Liver (tissue), 9 donors: ENCODE data around the gene SLC16A10. TPM values are rescaled to one million over a fixed set of nuclear protein-coding genes. Genes with fewer than 3 reads are reported as not detected.

Experiments
- DNase-seq: peaks from one replicate; pipeline ENCODE4 v3.0.0-alpha.2; 2017; ENCODE audit warnings: low spot score
- H3K27ac ChIP-seq, 2 donors: one replicate each; pipeline ENCODE4 v1.7.0; 2013; ENCODE audit warnings: inconsistent platforms in 2 of 2, low read length in 2 of 2, control low read depth in 1 of 2, low read depth in 1 of 2, mild to moderate bottlenecking in 1 of 2
- H3K27me3 ChIP-seq, 4 donors: one replicate each; pipeline versions ENCODE4 v1.6.1 to v1.7.0; 2013; ENCODE audit warnings: low read length in 3 of 4, inconsistent platforms in 1 of 4, mild to moderate bottlenecking in 1 of 4, moderate library complexity in 1 of 4; ENCODE audit not compliant: control insufficient read depth in 4 of 4, insufficient read depth in 4 of 4
- H3K36me3 ChIP-seq, 4 donors: one replicate each; pipeline versions ENCODE4 v1.6.1 to v1.7.0; 2013; ENCODE audit warnings: low read length in 3 of 4, mild to moderate bottlenecking in 3 of 4, low read depth in 1 of 4, moderate library complexity in 1 of 4; ENCODE audit not compliant: control insufficient read depth in 4 of 4, insufficient read depth in 3 of 4
- H3K4me1 ChIP-seq, 4 donors: one replicate each; pipeline versions ENCODE4 v1.6.1 to v1.7.0; 2013; ENCODE audit warnings: low read length in 3 of 4, mild to moderate bottlenecking in 3 of 4, moderate library complexity in 1 of 4; ENCODE audit not compliant: control insufficient read depth in 4 of 4, insufficient read depth in 4 of 4
- H3K4me3 ChIP-seq, 3 donors: one replicate each; pipeline versions ENCODE4 v1.6.1 to v1.7.0; 2013; ENCODE audit warnings: low read length in 3 of 3, control low read depth in 1 of 3, low read depth in 1 of 3, mild to moderate bottlenecking in 1 of 3
- H3K9ac ChIP-seq, 2 donors: one replicate each; pipeline ENCODE4 v1.7.0; 2013; ENCODE audit warnings: low read length in 2 of 2, mild to moderate bottlenecking in 2 of 2, moderate library complexity in 2 of 2, control low read depth in 1 of 2, low read depth in 1 of 2
- H3K9me3 ChIP-seq, 4 donors: one replicate each; pipeline versions ENCODE4 v1.6.1 to v1.7.0; 2013; ENCODE audit warnings: low read length in 3 of 4; ENCODE audit not compliant: control insufficient read depth in 4 of 4
- ATF3 ChIP-seq: IDR thresholded peaks from 2 replicates; pipeline ENCODE4 v1.6.1; 2016; ENCODE audit warnings: antibody characterized with exemption
- CTCF ChIP-seq: fragments of 150-350 bp; IDR thresholded peaks from 2 replicates; pipeline ENCODE4 v1.5.1; 2017; ENCODE audit warnings: improper control_type of control experiment, low read depth, low read length; ENCODE audit not compliant: missing input control
- EGR1 ChIP-seq, 2 donors: IDR thresholded peaks; 2 replicates each; pipeline ENCODE4 v1.6.1; 2016 to 2018; ENCODE audit warnings: antibody characterized with exemption in 2 of 2, low read depth in 2 of 2
- FOXA1 ChIP-seq: IDR thresholded peaks from 2 replicates; pipeline ENCODE4 v1.6.1; 2016; ENCODE audit warnings: antibody characterized with exemption
- FOXA2 ChIP-seq: IDR thresholded peaks from 2 replicates; pipeline ENCODE4 v1.6.1; 2016; ENCODE audit warnings: antibody characterized with exemption
- GABPA ChIP-seq, 2 donors: IDR thresholded peaks in 1 of 2; conservative IDR thresholded peaks in 1 of 2; 2 replicates each; pipeline ENCODE4 v1.6.1; 2016; ENCODE audit warnings: antibody characterized with exemption in 2 of 2, mild to moderate bottlenecking in 1 of 2, moderate library complexity in 1 of 2
- HNF4A ChIP-seq, 2 donors: conservative IDR thresholded peaks; 2 replicates each; pipeline ENCODE4 v1.6.1; 2016; ENCODE audit warnings: antibody characterized with exemption in 2 of 2, mild to moderate bottlenecking in 2 of 2
- HNF4G ChIP-seq: IDR thresholded peaks from 2 replicates; pipeline ENCODE4 v1.6.1; 2016; ENCODE audit warnings: antibody characterized with exemption
- JUND ChIP-seq, 2 donors: IDR thresholded peaks; 2 replicates each; pipeline ENCODE4 v1.6.1; 2016; ENCODE audit warnings: antibody characterized with exemption in 2 of 2
- MAX ChIP-seq: IDR thresholded peaks from 2 replicates; pipeline ENCODE4 v1.6.1; 2016; ENCODE audit warnings: antibody characterized with exemption
- NR2F2 ChIP-seq: IDR thresholded peaks from 2 replicates; pipeline ENCODE4 v1.6.1; 2016; ENCODE audit warnings: antibody characterized with exemption
- RAD21 ChIP-seq, 2 donors: IDR thresholded peaks; 2 replicates each; pipeline ENCODE4 v1.6.1; 2016; ENCODE audit warnings: antibody characterized with exemption in 2 of 2, mild to moderate bottlenecking in 2 of 2
- REST ChIP-seq: IDR thresholded peaks from 2 replicates; pipeline ENCODE4 v1.6.1; 2016; ENCODE audit warnings: antibody characterized with exemption, mild to moderate bottlenecking
- RXRA ChIP-seq, 2 donors: IDR thresholded peaks; 2 replicates each; pipeline ENCODE4 v1.6.1; 2017 to 2018; ENCODE audit warnings: antibody characterized with exemption in 2 of 2, mild to moderate bottlenecking in 1 of 2
- SP1 ChIP-seq: IDR thresholded peaks from 2 replicates; pipeline ENCODE4 v1.6.1; 2018; ENCODE audit warnings: antibody characterized with exemption, mild to moderate bottlenecking
- TAF1 ChIP-seq: conservative IDR thresholded peaks from 2 replicates; pipeline ENCODE4 v1.6.1; 2016; ENCODE audit warnings: antibody characterized with exemption, mild to moderate bottlenecking
- YY1 ChIP-seq: IDR thresholded peaks from 2 replicates; pipeline ENCODE4 v1.6.1; 2016; ENCODE audit warnings: antibody characterized with exemption, mild to moderate bottlenecking
- ZBTB33 ChIP-seq: IDR thresholded peaks from 2 replicates; pipeline ENCODE4 v1.6.1; 2016; ENCODE audit warnings: antibody characterized with exemption
- WGBS: extraction: QIAGEN DNeasy Blood & Tissue Kit; methylation state at CpG from one replicate; pipeline ENCODE4 v1.1.7; 2013; 5-methylcytosine and 5-hydroxymethylcytosine counted together
- polyA plus RNA-seq, 2 donors: library from polyadenylated mRNA; stranded (reverse) in 1 of 2; unstranded in 1 of 2; fragments of 200-250 nt in 1 of 2; fragments of >200 nt in 1 of 2; fragmentation: Nextera tagmentation in 1 of 2; extraction: Ambion mirVana in 1 of 2; gene quantifications; one replicate each; pipeline versions ENCODE4 v1.2.1 to v1.2.3, GENCODE V29; 2013 to 2015
- total RNA-seq, 2 donors: library from RNA; depleted of rRNA; stranded (reverse); fragments of >200 nt; gene quantifications; one replicate each; pipeline ENCODE4 v1.2.3, GENCODE V29; 2014
- donor health status: healthy.
- donor health status: healthy.
- donor health status: healthy.
- donor health status: healthy.
- donor health status: healthy.

The SLC16A10 gene
- total and polyA plus RNA-seq, 4 donors, result 1.8 to 16.7 (median 8.4) TPM

GRCh38 chr6:111195656-111196055 is 108.4 kb downstream of the SLC16A10 start:
- TF ChIP-seq REST (no peak), EGR1 (IDR thresholded peaks at IDR 0.05; ENCODE audit: low read depth in 2 of 2) (no peak), ZBTB33 (no peak), RXRA (IDR thresholded peaks at IDR 0.05) (no peak), ATF3 (no peak), NR2F2 (no peak), YY1 (no peak), TAF1 (no peak), FOXA2 (no peak), GABPA (IDR thresholded peaks at IDR 0.05 in 1 of 2, conservative IDR thresholded peaks at IDR 0.05 in 1 of 2) (no peak), MAX (no peak), HNF4G (no peak), SP1 (no peak), HNF4A (conservative IDR thresholded peaks at IDR 0.05) (no peak), RAD21 (IDR thresholded peaks at IDR 0.05) (no peak)
- no peak for DNase-seq
- H3K27me3 ChIP-seq, result no peaks in the 10 kb centered on the region

GRCh38 chr6:111198841-111199240 is 111.5 kb downstream of the SLC16A10 start:
- no peak overlapping the region for H3K9ac ChIP-seq
- no peak for DNase-seq
- no peaks in the 10 kb centered on the region for H3K27me3 ChIP-seq
- no peaks in the 10 kb centered on the region for H3K9me3 ChIP-seq
- no peak overlapping the region for H3K27ac ChIP-seq
- WGBS, result 96% methylated on average over 3 of the region's 3 CpGs
- H3K36me3 ChIP-seq, result no peaks in the 10 kb centered on the region
- H3K4me3 ChIP-seq, result no peak overlapping the region
- peaks cover 0 to 17% (median 14%) of the 10 kb centered on the region in 4 donors for H3K4me1 ChIP-seq
- TF ChIP-seq GABPA (IDR thresholded peaks at IDR 0.05 in 1 of 2, conservative IDR thresholded peaks at IDR 0.05 in 1 of 2) (no peak), MAX (no peak), TAF1 (no peak), FOXA1 (no peak), CTCF (no peak), REST (no peak), ATF3 (no peak), RXRA (IDR thresholded peaks at IDR 0.05) (no peak), JUND (IDR thresholded peaks at IDR 0.05) (no peak), HNF4G (no peak), ZBTB33 (no peak), EGR1 (IDR thresholded peaks at IDR 0.05; ENCODE audit: low read depth in 2 of 2) (no peak)

More at GRCh38 chr6:111195656-111196055, 108.4 kb downstream of the SLC16A10 start:
- H3K4me3 ChIP-seq, result no peak overlapping the region
- no peak overlapping the region for H3K9ac ChIP-seq
- H3K36me3 ChIP-seq, result no peaks in the 10 kb centered on the region
- no peaks in the 10 kb centered on the region for H3K9me3 ChIP-seq
- peaks cover 0 to 14% (median 8%) of the 10 kb centered on the region in 4 donors for H3K4me1 ChIP-seq
- no peak overlapping the region for H3K27ac ChIP-seq
